Right lobe of liver (tissue), 6 donors: Measurements from ENCODE around the gene FAR2. TPM values are rescaled to one million over a fixed set of nuclear protein-coding genes. Genes with fewer than 3 reads are reported as not detected.

Source experiments
- ATAC-seq, 4 donors: fragments of 200-7000 bp; cut with Tn5 transposase; one replicate each; pipeline ENCODE4 v1.9.1; 2020; ENCODE audit warnings: mild to moderate bottlenecking in 4 of 4, moderate library complexity in 4 of 4
- DNase-seq, 3 donors: peaks; one replicate each; pipeline ENCODE4 v3.0.0-alpha.2; 2020
- H3K27ac ChIP-seq, 3 donors: fragments of 200-600 bp; one replicate each; pipeline ENCODE4 v1.8.0; 2022
- H3K27me3 ChIP-seq, 2 donors: fragments of 200-600 bp; one replicate each; pipeline ENCODE4 v1.8.0; 2022
- H3K36me3 ChIP-seq, 4 donors: fragments of 200-600 bp; sonication (generic) in 1 of 4; one replicate each; pipeline versions ENCODE4 v1.5.1 to v1.8.0; 2017 to 2022; ENCODE audit warnings: control low read depth in 1 of 4
- H3K4me1 ChIP-seq, 4 donors: fragments of 200-600 bp; sonication (generic) in 1 of 4; one replicate each; pipeline versions ENCODE4 v1.5.1 to v1.8.0; 2017 to 2022; ENCODE audit warnings: control low read depth in 1 of 4
- H3K4me3 ChIP-seq, 3 donors: fragments of 200-600 bp; one replicate each; pipeline ENCODE4 v1.8.0; 2022
- H3K9me3 ChIP-seq, 4 donors: fragments of 200-600 bp; sonication (generic) in 1 of 4; one replicate each; pipeline versions ENCODE4 v1.5.1 to v1.8.0; 2017 to 2022; ENCODE audit warnings: control low read depth in 1 of 4
- POLR2A ChIP-seq: fragments of 450-650 bp; IDR thresholded peaks from one replicate; pipeline ENCODE4 v1.6.1; 2017; ENCODE audit warnings: antibody characterized with exemption, mild to moderate bottlenecking
- WGBS: methylation state at CpG from one replicate; pipeline ENCODE4 v1.1.6; 2018; ENCODE audit warnings: low coverage, low lambda C conversion rate; ENCODE audit not compliant: insufficient coverage; ENCODE audit errors: missing lambda C conversion rate; 5-methylcytosine and 5-hydroxymethylcytosine counted together
- intact Hi-C, 2 donors: fragments of 100-400 bp; cut with DNase I; formaldehyde crosslinking; loops; one replicate each; pipeline versions ENCODE4 v1.11.2 to v1.14.1; 2022
- total RNA-seq, 6 experiments: library from RNA; depleted of rRNA in 2 of 6; stranded (reverse); fragments of >200 nt in 2 of 6; fragmentation: NEBNext Ultra II Directional in 3 of 6; extraction: Animal tissue kit (Norgen Biotek cat#: 25700) in 3 of 6; gene quantifications; one replicate each; pipeline versions ENCODE4 v1.1.0 to v1.2.4, GENCODE V29; 2016 to 2023
- TF ChIP-seq, protein P1 (sequence below), 4 donors: fragments of 200-600 bp in 3 of 4; fragments of 450-650 bp in 1 of 4; IDR thresholded peaks; one replicate each; pipeline versions ENCODE4 v1.5.1 to v1.8.0; 2016 to 2022; ENCODE audit warnings: antibody characterized with exemption in 4 of 4, mild to moderate bottlenecking in 2 of 4
- donor health status: DM: no; HTN: yes; CAD: no.
- donor health status: DM: no; HTN: no; CAD: no.
- donor health status: DM: no; HTN: no; CAD: no.
- donor health status: DM: no; HTN: yes; CAD: no.
- donor health status: DM: no; HTN: yes; CAD: no.

FAR2 gene
- total RNA-seq, 6 experiments from 2014 or later, result 0.87 to 3.4 (median 1.9) TPM

- DNase-seq, result no peak
- 74% methylated on average over 10 of the region's 14 CpGs for WGBS
- Histone ChIP-seq H3K27ac (no peak overlapping the region), H3K4me3 (no peak overlapping the region), H3K4me1 (peaks cover 0 to 10% (median 0%) of the 10 kb centered on the region in 4 donors), H3K27me3 (no peaks in the 10 kb centered on the region), H3K36me3 (no peaks in the 10 kb centered on the region), H3K9me3 (no peaks in the 10 kb centered on the region)
- ATAC-seq, result no peak
- intact Hi-C loops, result no loop called here
- TF ChIP-seq POLR2A, result no peak
- TF ChIP-seq, protein P1, sequence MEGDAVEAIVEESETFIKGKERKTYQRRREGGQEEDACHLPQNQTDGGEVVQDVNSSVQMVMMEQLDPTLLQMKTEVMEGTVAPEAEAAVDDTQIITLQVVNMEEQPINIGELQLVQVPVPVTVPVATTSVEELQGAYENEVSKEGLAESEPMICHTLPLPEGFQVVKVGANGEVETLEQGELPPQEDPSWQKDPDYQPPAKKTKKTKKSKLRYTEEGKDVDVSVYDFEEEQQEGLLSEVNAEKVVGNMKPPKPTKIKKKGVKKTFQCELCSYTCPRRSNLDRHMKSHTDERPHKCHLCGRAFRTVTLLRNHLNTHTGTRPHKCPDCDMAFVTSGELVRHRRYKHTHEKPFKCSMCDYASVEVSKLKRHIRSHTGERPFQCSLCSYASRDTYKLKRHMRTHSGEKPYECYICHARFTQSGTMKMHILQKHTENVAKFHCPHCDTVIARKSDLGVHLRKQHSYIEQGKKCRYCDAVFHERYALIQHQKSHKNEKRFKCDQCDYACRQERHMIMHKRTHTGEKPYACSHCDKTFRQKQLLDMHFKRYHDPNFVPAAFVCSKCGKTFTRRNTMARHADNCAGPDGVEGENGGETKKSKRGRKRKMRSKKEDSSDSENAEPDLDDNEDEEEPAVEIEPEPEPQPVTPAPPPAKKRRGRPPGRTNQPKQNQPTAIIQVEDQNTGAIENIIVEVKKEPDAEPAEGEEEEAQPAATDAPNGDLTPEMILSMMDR (IDR thresholded peaks at IDR 0.05), result no peak
These were observed 3.5 kb upstream of the FAR2 start for GRCh38 chr12:29145372-29146170.

- Histone ChIP-seq H3K27ac (no peak overlapping the region), H3K4me1 (peaks cover 0 to 10% (median 0%) of the 10 kb centered on the region in 4 donors), H3K4me3 (no peak overlapping the region), H3K36me3 (no peaks in the 10 kb centered on the region), H3K9me3 (no peaks in the 10 kb centered on the region), H3K27me3 (no peaks in the 10 kb centered on the region)
- TF ChIP-seq, protein P1 (IDR thresholded peaks at IDR 0.05), result no peak
- no peak for TF ChIP-seq POLR2A
- intact Hi-C loops, result no loop called here
- ATAC-seq (no peak), DNase-seq (no peak)
These were observed 2.9 kb upstream of the FAR2 start for GRCh38 chr12:29146196-29146595.

DNA sequence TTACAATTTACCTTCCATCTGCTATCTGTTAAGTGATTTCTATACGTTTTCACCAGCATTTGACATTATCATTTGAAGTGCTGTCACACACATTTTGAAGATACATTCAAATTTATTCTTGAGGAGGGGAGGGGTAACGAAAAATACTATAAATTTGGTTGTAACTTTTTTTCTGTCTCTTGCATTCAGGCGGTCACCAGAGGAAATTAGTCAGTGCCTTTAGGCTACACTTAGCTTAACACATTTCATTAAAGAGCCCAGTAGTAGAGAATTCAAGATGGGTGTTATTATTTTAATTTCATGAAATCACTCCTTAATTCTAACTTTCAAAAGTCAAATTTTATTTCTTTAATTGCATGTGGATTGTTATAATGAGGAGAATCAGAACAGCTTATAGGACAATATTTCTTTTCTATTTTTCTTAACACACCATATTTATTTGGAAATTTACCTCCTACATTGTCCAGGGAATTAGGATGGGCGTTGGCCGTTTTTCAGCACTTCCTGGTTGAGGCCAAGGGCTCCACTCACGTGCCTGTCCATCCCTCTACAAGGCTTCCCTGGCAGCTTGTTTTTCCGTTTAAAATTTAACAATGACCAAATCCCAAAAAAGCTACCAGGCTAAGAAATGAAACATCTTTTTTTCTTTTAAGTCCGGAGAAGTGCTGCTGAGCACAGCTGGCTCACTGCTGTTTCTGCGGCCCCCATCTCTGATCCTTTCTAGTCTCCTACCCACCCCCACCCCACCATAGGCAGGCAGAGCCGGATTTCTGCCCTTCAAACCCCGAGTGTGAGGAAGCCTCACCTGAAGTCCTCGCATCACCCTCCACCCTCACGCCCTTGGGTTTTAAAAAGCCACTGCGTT, 1.1 kb upstream of the FAR2 start:
- Histone ChIP-seq H3K27ac (peak overlapping the region in 1 of 3 donors; percentile 51), H3K36me3 (no peaks in the 10 kb centered on the region), H3K27me3 (no peaks in the 10 kb centered on the region), H3K9me3 (no peaks in the 10 kb centered on the region), H3K4me1 (peaks cover 0 to 10% (median 0%) of the 10 kb centered on the region in 4 donors), H3K4me3 (peak overlapping the region; percentile 53 to 62 (median 58))
- 14% methylated on average over 14 of the region's 14 CpGs for WGBS
- peak in 1 of 3 donors; percentile 55 for DNase-seq
- ATAC-seq, result peak in 2 of 4 donors; percentile 21 to 32
- intact Hi-C loops, result no loop called here
- TF ChIP-seq, protein P1 (IDR thresholded peaks at IDR 0.05), result no peak
- TF ChIP-seq POLR2A, result no peak

- ATAC-seq (peak; percentile 21 to 35 (median 28)), DNase-seq (no peak)
- intact Hi-C loops, result no loop called here
- H3K27me3 ChIP-seq, result no peaks in the 10 kb centered on the region
- H3K4me1 ChIP-seq, result peaks cover 0 to 10% (median 0%) of the 10 kb centered on the region in 4 donors
- no peak for TF ChIP-seq POLR2A
- TF ChIP-seq, protein P1 (IDR thresholded peaks at IDR 0.05), result no peak
- peak overlapping the region; percentile 53 to 62 (median 58) for H3K4me3 ChIP-seq
- H3K27ac ChIP-seq, result peak overlapping the region in 2 of 3 donors; percentile 51 to 69
- WGBS, result 3% methylated on average over 8 of the region's 10 CpGs
- no peaks in the 10 kb centered on the region for H3K36me3 ChIP-seq
- H3K9me3 ChIP-seq, result no peaks in the 10 kb centered on the region
These were observed 525 bp upstream of the FAR2 start for GRCh38 chr12:29148596-29148910.
